H9 (cell line): ENCODE data around the gene CFAP97D2. TPM values are rescaled to one million over a fixed set of nuclear protein-coding genes. Genes with fewer than 3 reads are reported as not detected.

Experiments used
- DNase-seq: peaks from one replicate; pipeline ENCODE4 v3.0.0-alpha.2; 2017
- H2AFZ ChIP-seq: one replicate; pipeline ENCODE4 v1.6.1; 2013; ENCODE audit warnings: mild to moderate bottlenecking, low read length, control low read depth, moderate library complexity
- H2AK5ac ChIP-seq: 2 replicates; pipeline ENCODE4 v1.6.1; 2013; ENCODE audit warnings: low read length, control low read depth, mixed read lengths; ENCODE audit not compliant: insufficient read length
- H2BK120ac ChIP-seq: one replicate; pipeline ENCODE4 v1.6.1; 2013; ENCODE audit warnings: low read depth, mild to moderate bottlenecking, low read length, control low read depth, inconsistent platforms; ENCODE audit not compliant: poor library complexity, severe bottlenecking
- H2BK12ac ChIP-seq: 2 replicates; pipeline ENCODE4 v1.6.1; 2013; ENCODE audit warnings: low read length, control low read depth, mixed read lengths, low read depth; ENCODE audit not compliant: insufficient read length
- H2BK15ac ChIP-seq: 2 replicates; pipeline ENCODE4 v1.6.1; 2013; ENCODE audit warnings: low read depth, low read length, control low read depth
- H2BK20ac ChIP-seq: one replicate; pipeline ENCODE4 v1.6.1; 2013; ENCODE audit warnings: low read depth, mild to moderate bottlenecking, low read length, control low read depth, inconsistent platforms; ENCODE audit not compliant: poor library complexity, severe bottlenecking
- H2BK5ac ChIP-seq: 2 replicates; pipeline ENCODE4 v1.6.1; 2013; ENCODE audit warnings: low read length, control low read depth, mixed read lengths; ENCODE audit not compliant: insufficient read length
- H3K14ac ChIP-seq: 2 replicates; pipeline ENCODE4 v1.6.1; 2013; ENCODE audit warnings: low read length, control low read depth; ENCODE audit not compliant: insufficient read depth
- H3K18ac ChIP-seq: 2 replicates; pipeline ENCODE4 v1.6.1; 2013; ENCODE audit warnings: low read depth, mild to moderate bottlenecking, mixed read lengths, low read length, control low read depth; ENCODE audit not compliant: insufficient read length
- H3K23ac ChIP-seq: 2 replicates; pipeline ENCODE4 v1.6.1; 2013; ENCODE audit warnings: low read length, control low read depth, mixed read lengths, low read depth; ENCODE audit not compliant: insufficient read length
- H3K23me2 ChIP-seq: 2 replicates; pipeline ENCODE4 v1.6.1; 2013; ENCODE audit warnings: low read depth, mild to moderate bottlenecking, mixed read lengths, low read length, control low read depth; ENCODE audit not compliant: insufficient read length, poor library complexity, severe bottlenecking
- H3K27ac ChIP-seq: 2 replicates; pipeline ENCODE4 v1.5.1; 2013; ENCODE audit warnings: low read length, control low read depth, mixed read lengths, low read depth; ENCODE audit not compliant: insufficient read length
- H3K27me3 ChIP-seq: 2 replicates; pipeline ENCODE4 v1.6.1; 2013; ENCODE audit warnings: low read length, control low read depth, inconsistent platforms; ENCODE audit not compliant: insufficient read depth
- H3K4ac ChIP-seq: 2 replicates; pipeline ENCODE4 v1.6.1; 2013; ENCODE audit warnings: low read depth, mild to moderate bottlenecking, control low read depth, inconsistent platforms, low read length, moderate library complexity
- H3K4me1 ChIP-seq: 2 replicates; pipeline ENCODE4 v1.6.1; 2013; ENCODE audit warnings: low read length, control low read depth, inconsistent platforms; ENCODE audit not compliant: insufficient read depth
- H3K4me2 ChIP-seq: 2 replicates; pipeline ENCODE4 v1.6.1; 2013; ENCODE audit warnings: low read length, control low read depth, mixed read lengths; ENCODE audit not compliant: insufficient read length, insufficient read depth
- H3K56ac ChIP-seq: 2 replicates; pipeline ENCODE4 v1.6.1; 2013; ENCODE audit warnings: low read depth, mild to moderate bottlenecking, mixed read lengths, low read length, control low read depth; ENCODE audit not compliant: insufficient read length
- H3K79me1 ChIP-seq: 2 replicates; pipeline ENCODE4 v1.6.1; 2013; ENCODE audit warnings: low read depth, mild to moderate bottlenecking, moderate library complexity, low read length, control low read depth, inconsistent platforms; ENCODE audit not compliant: insufficient read depth, poor library complexity, severe bottlenecking
- H3K79me2 ChIP-seq: 2 replicates; pipeline ENCODE4 v1.6.1; 2013; ENCODE audit warnings: low read length, control low read depth, inconsistent platforms; ENCODE audit not compliant: insufficient read depth
- H3K9ac ChIP-seq: 2 replicates; pipeline ENCODE4 v1.6.1; 2013; ENCODE audit warnings: low read length, control low read depth, mixed read lengths; ENCODE audit not compliant: insufficient read length; ENCODE audit errors: extremely low read depth
- H3K9me3 ChIP-seq: one replicate; pipeline ENCODE4 v1.6.1; 2013; ENCODE audit warnings: low read depth, low read length, inconsistent platforms; ENCODE audit not compliant: control insufficient read depth
- H3T11ph ChIP-seq: one replicate; pipeline ENCODE4 v1.6.1; 2013; ENCODE audit warnings: mild to moderate bottlenecking, low read length, control low read depth, inconsistent platforms
- H4K20me1 ChIP-seq: one replicate; pipeline ENCODE4 v1.6.1; 2013; ENCODE audit not compliant: control insufficient read depth, insufficient read length, insufficient read depth
- H4K5ac ChIP-seq: 2 replicates; pipeline ENCODE4 v1.6.1; 2013; ENCODE audit warnings: low read depth, mild to moderate bottlenecking, mixed read lengths, low read length, control low read depth; ENCODE audit not compliant: insufficient read length
- H4K8ac ChIP-seq: replicated peaks from 2 replicates; pipeline ENCODE4 v1.6.1; 2013; ENCODE audit warnings: low read length, control low read depth, mixed read lengths, low read depth; ENCODE audit not compliant: insufficient read length
- H4K91ac ChIP-seq: 2 replicates; pipeline ENCODE4 v1.6.1; 2013; ENCODE audit warnings: low read depth, mild to moderate bottlenecking, moderate library complexity, mixed read lengths, low read length, control low read depth; ENCODE audit not compliant: insufficient read length
- H3K27ac Mint-ChIP-seq, 3 experiments: 2 replicates in 2 of 3; 3 replicates in 1 of 3; pipeline ENCODE4 v1.8.0; 2020 to 2021; ENCODE audit warnings: mixed read lengths in 3 of 3, mild to moderate bottlenecking in 1 of 3, moderate library complexity in 1 of 3
- H3K27me3 Mint-ChIP-seq: 2 replicates; pipeline ENCODE4 v1.8.0; 2021; ENCODE audit warnings: low read depth, mild to moderate bottlenecking, moderate library complexity, mixed read lengths
- H3K36me3 Mint-ChIP-seq, 3 experiments: 2 replicates in 2 of 3; 3 replicates in 1 of 3; pipeline ENCODE4 v1.8.0; 2020 to 2021; ENCODE audit warnings: low read depth in 3 of 3, mixed read lengths in 3 of 3; ENCODE audit not compliant: insufficient read depth in 1 of 3
- H3K4me1 Mint-ChIP-seq, 2 experiments: 2 replicates each; pipeline ENCODE4 v1.8.0; 2020; ENCODE audit warnings: mixed read lengths in 2 of 2
- H3K4me3 Mint-ChIP-seq, 2 experiments: 2 replicates in 1 of 2; 3 replicates in 1 of 2; pipeline ENCODE4 v1.8.0; 2020 to 2021; ENCODE audit warnings: mild to moderate bottlenecking in 2 of 2, mixed read lengths in 2 of 2, moderate library complexity in 1 of 2
- H3K9me3 Mint-ChIP-seq, 2 experiments: 2 replicates in 1 of 2; 3 replicates in 1 of 2; pipeline ENCODE4 v1.8.0; 2020; ENCODE audit warnings: mild to moderate bottlenecking in 2 of 2, mixed read lengths in 2 of 2, moderate library complexity in 1 of 2
- CTCF ChIP-seq: fragments of 200-600 bp; sonication (generic); conservative IDR thresholded peaks from 3 replicates; pipeline ENCODE4 v1.8.0; 2021; ENCODE audit warnings: antibody characterized with exemption, mild to moderate bottlenecking
- WGBS: extraction: QIAGEN DNeasy Blood & Tissue Kit; methylation state at CpG from one replicate; pipeline ENCODE4 v1.1.7; 2013; ENCODE audit warnings: missing lambda C conversion rate, low lambda C conversion rate, mixed read lengths; ENCODE audit not compliant: insufficient read length; ENCODE audit errors: extremely low coverage; 5-methylcytosine and 5-hydroxymethylcytosine counted together
- total RNA-seq: library from RNA; stranded (reverse); gene quantifications from 2 replicates; pipeline ENCODE4 v1.2.1, GENCODE V29; 2021

CFAP97D2 gene
- total RNA-seq, 1 experiment from 2014 or later = not detected

GRCh38 chr13:114145722-114146121, 33.3 kb upstream of the CFAP97D2 start:
- Histone ChIP-seq H2AK5ac (no peak overlapping the region), H4K8ac (no peak overlapping the region), H2AFZ (no peak overlapping the region), H3K56ac (no peak overlapping the region), H2BK12ac (no peak overlapping the region), H2BK120ac (no peak overlapping the region), H3K9ac (no peak overlapping the region), H4K91ac (no peak overlapping the region), H3K4me1 (no peaks in the 10 kb centered on the region), H3K27me3 (no peaks in the 10 kb centered on the region), H3K23me2 (no peaks in the 10 kb centered on the region), H3K79me2 (no peaks in the 10 kb centered on the region), H3T11ph (no peak overlapping the region), H2BK15ac (no peak overlapping the region), H3K4ac (no peak overlapping the region), H3K79me1 (no peaks in the 10 kb centered on the region), H2BK20ac (no peak overlapping the region), H3K14ac (no peak overlapping the region), H4K20me1 (no peaks in the 10 kb centered on the region), H2BK5ac (no peak overlapping the region), H3K18ac (no peak overlapping the region), H4K5ac (no peak overlapping the region), H3K23ac (no peak overlapping the region), H3K9me3 (no peaks in the 10 kb centered on the region), H3K4me2 (no peak overlapping the region), H3K27ac (no peak overlapping the region)
- H3K36me3 Mint-ChIP-seq = no peaks in the 10 kb centered on the region
- H3K27ac Mint-ChIP-seq = no peak overlapping the region; a peak in 1 of 7 replicates
- H3K27me3 Mint-ChIP-seq = peaks cover 4% of the 10 kb centered on the region
- no peak for TF ChIP-seq CTCF
- H3K9me3 Mint-ChIP-seq = no peaks in the 10 kb centered on the region
- no peak overlapping the region for H3K4me3 Mint-ChIP-seq
- no CpG with 5 or more reads among the region's 14 CpGs for WGBS
- H3K4me1 Mint-ChIP-seq = peaks cover 3 to 7% of the 10 kb centered on the region in 2 experiments; a peak in 3 of 4 replicates
- no peak for DNase-seq
